Measurements from ENCODE around the gene KANTR. TPM values are rescaled to one million over a fixed set of nuclear protein-coding genes. Genes with fewer than 3 reads are reported as not detected.

KANTR gene
- polyA plus RNA-seq, 1 donor from 2014 or later, result 37.5 TPM

GRCh38 chrX:53125506-53125905, 31.6 kb downstream of the KANTR start:
- Histone ChIP-seq H3K4me2 (ENCODE audit: low read length) (no peak overlapping the region), H3K9me3 (ENCODE audit: low read length) (no peaks in the 10 kb centered on the region), H4K20me1 (ENCODE audit: insufficient read depth) (no peaks in the 10 kb centered on the region), H3K4me3 (ENCODE audit: low read length) (no peak overlapping the region), H3K9ac (ENCODE audit: low read length) (no peak overlapping the region), H3K9me2 (ENCODE audit: insufficient read depth, low read length) (no peaks in the 10 kb centered on the region), H3K27me3 (ENCODE audit: insufficient read depth, low read depth, low read length) (no peaks in the 10 kb centered on the region), H3F3A (ENCODE audit: insufficient read depth, low read length, poor library complexity, severe bottlenecking) (no peaks in the 10 kb centered on the region), H3K27ac (ENCODE audit: low read length) (no peak overlapping the region), H3K36me3 (ENCODE audit: insufficient read depth, low read length) (no peaks in the 10 kb centered on the region), H2AFZ (ENCODE audit: low read depth, low read length) (no peak overlapping the region), H3K79me2 (replicated peaks; ENCODE audit: insufficient read depth, low read length) (no peaks in the 10 kb centered on the region)
- no peak for TF ChIP-seq RAD21 (conservative IDR thresholded peaks at IDR 0.05)
- no peak for TF ChIP-seq EP300 (conservative IDR thresholded peaks at IDR 0.05; ENCODE audit: poor library complexity, severe bottlenecking)
- no peak for TF ChIP-seq CTCF (IDR thresholded peaks at IDR 0.05; ENCODE audit: poor library complexity, severe bottlenecking)
- TF ChIP-seq POLR2AphosphoS5 (IDR thresholded peaks at IDR 0.05), result no peak
- no peak for TF ChIP-seq TAF1 (IDR thresholded peaks at IDR 0.05; ENCODE audit: low read depth)
- no peak for TF ChIP-seq EZH2 (IDR thresholded peaks at IDR 0.05; ENCODE audit: borderline replicate concordance, insufficient read depth, low read length, poor library complexity, severe bottlenecking)
- no peak for TF ChIP-seq MXI1 (conservative IDR thresholded peaks at IDR 0.05; ENCODE audit: poor library complexity, severe bottlenecking)
- no peak for TF ChIP-seq REST (IDR thresholded peaks at IDR 0.05; ENCODE audit: borderline replicate concordance)
- no peak for TF ChIP-seq SMC3 (conservative IDR thresholded peaks at IDR 0.05; ENCODE audit: poor library complexity)

- H3K9me3 ChIP-seq (ENCODE audit: low read length), result no peaks in the 10 kb centered on the region
- H3K27me3 ChIP-seq (ENCODE audit: insufficient read depth, low read depth, low read length), result no peaks in the 10 kb centered on the region
- no peaks in the 10 kb centered on the region for H3K36me3 ChIP-seq (ENCODE audit: insufficient read depth, low read length)
- H3K27ac ChIP-seq (ENCODE audit: low read length), result no peak overlapping the region
- TF ChIP-seq POLR2AphosphoS5 (IDR thresholded peaks at IDR 0.05), result no peak
- no peak for TF ChIP-seq RAD21 (conservative IDR thresholded peaks at IDR 0.05)
- TF ChIP-seq EP300 (conservative IDR thresholded peaks at IDR 0.05; ENCODE audit: poor library complexity, severe bottlenecking), result no peak
- no peak for TF ChIP-seq REST (IDR thresholded peaks at IDR 0.05; ENCODE audit: borderline replicate concordance)
- no peak for TF ChIP-seq SMC3 (conservative IDR thresholded peaks at IDR 0.05; ENCODE audit: poor library complexity)
- no peak for TF ChIP-seq TAF1 (IDR thresholded peaks at IDR 0.05; ENCODE audit: low read depth)
- TF ChIP-seq MXI1 (conservative IDR thresholded peaks at IDR 0.05; ENCODE audit: poor library complexity, severe bottlenecking), result no peak
- TF ChIP-seq EZH2 (IDR thresholded peaks at IDR 0.05; ENCODE audit: borderline replicate concordance, insufficient read depth, low read length, poor library complexity, severe bottlenecking), result no peak
- no peak for TF ChIP-seq CTCF (IDR thresholded peaks at IDR 0.05; ENCODE audit: poor library complexity, severe bottlenecking)
- no peak overlapping the region for H3K4me3 ChIP-seq (ENCODE audit: low read length)
- H3K4me2 ChIP-seq (ENCODE audit: low read length), result no peak overlapping the region
- H3K9me2 ChIP-seq (ENCODE audit: insufficient read depth, low read length), result no peaks in the 10 kb centered on the region
- H3K79me2 ChIP-seq (replicated peaks; ENCODE audit: insufficient read depth, low read length), result no peaks in the 10 kb centered on the region
- no peak overlapping the region for H3K9ac ChIP-seq (ENCODE audit: low read length)
- H2AFZ ChIP-seq (ENCODE audit: low read depth, low read length), result no peak overlapping the region
- no peaks in the 10 kb centered on the region for H3F3A ChIP-seq (ENCODE audit: insufficient read depth, low read length, poor library complexity, severe bottlenecking)
- no peaks in the 10 kb centered on the region for H4K20me1 ChIP-seq (ENCODE audit: insufficient read depth)
Observed at GRCh38 chrX:53126377-53126776, 32.4 kb downstream of the KANTR start.
